CD4-positive, alpha-beta T cell treated with Interferon alpha-2 for 1 hour (primary cell): Measurements from ENCODE around the gene CIDEA.

ENCODE experiments used
- DNase-seq, 2 donors: peaks; one replicate each; pipeline ENCODE4 v3.0.0-alpha.2; 2020 to 2022

Gene CIDEA

DNA sequence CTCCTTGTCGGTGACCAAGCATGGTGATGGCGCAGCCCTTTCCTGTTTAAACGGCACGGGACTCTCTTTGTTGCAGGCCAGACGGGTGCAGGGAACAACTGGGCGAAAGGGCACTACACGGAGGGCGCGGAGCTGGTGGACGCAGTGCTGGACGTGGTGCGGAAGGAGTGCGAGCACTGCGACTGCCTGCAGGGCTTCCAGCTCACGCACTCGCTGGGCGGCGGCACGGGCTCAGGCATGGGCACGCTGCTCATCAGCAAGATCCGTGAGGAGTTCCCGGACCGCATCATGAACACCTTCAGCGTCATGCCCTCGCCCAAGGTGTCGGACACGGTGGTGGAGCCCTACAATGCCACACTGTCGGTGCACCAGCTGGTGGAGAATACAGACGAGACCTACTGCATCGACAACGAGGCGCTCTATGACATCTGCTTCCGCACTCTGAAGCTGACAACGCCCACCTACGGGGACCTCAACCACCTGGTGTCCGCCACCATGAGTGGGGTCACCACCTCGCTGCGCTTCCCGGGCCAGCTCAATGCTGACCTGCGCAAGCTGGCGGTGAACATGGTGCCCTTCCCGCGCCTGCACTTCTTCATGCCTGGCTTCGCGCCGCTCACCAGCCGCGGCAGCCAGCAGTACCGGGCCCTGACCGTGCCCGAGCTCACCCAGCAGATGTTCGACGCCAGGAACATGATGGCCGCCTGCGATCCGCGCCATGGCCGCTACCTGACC lies 71.0 kb downstream of the CIDEA start:
- DNase-seq, result no peak

DNA sequence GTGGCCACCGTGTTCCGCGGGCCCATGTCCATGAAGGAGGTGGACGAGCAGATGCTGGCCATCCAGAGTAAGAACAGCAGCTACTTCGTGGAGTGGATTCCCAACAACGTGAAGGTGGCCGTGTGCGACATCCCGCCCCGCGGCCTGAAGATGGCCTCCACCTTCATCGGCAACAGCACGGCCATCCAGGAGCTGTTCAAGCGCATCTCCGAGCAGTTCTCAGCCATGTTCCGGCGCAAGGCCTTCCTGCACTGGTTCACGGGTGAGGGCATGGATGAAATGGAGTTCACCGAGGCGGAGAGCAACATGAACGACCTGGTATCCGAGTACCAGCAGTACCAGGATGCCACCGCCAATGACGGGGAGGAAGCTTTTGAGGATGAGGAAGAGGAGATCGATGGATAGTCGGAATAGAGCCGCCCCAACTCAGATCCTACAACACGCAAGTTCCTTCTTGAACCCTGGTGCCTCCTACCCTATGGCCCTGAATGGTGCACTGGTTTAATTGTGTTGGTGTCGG lies 71.6 kb downstream of the CIDEA start:
- no peak for DNase-seq

DNA sequence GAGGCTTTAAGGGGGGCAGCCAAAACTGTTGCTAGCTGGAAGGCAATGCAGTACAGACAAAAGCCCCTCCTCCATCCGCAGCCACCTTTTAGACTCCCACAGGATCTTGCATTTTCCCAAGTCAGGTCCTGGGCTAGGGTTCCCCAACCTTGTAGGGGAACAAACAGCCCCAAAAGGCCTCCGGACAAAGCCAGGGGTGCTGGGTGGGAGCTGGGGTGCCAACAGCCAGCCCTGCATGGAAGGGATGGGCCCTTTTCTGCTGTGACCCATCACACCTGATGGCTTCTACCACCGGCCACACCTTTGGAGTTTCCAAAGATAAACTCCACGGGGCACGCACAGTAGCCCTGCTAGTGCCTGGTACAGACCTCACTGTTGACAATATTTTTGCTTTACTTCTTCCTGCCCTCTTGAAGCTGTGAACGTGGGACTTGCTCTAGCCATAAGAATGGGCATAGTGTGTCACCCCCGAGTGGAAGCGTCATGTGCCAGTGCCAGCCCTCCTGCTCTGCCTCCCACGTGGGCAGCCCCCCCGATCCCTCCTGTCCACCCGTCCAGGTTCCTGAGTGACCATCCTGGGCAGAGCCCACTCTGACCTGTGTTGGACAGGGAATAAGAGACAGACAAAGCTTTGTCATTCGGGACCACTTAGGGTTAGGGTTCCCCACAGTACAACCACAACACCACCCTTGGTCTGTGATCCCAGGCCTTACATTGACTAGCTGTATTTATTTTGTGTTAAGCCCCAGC lies 72.7 kb downstream of the CIDEA start:
- DNase-seq, result no peak
